HG02759 (cell line): ENCODE data around the gene FOSL2.

ENCODE experiments used
- ATAC-seq: cut with Tn5 transposase; IDR thresholded peaks from one replicate; pipeline ENCODE4 v1.9.1; 2021; ENCODE audit warnings: mild to moderate bottlenecking, moderate library complexity; ENCODE audit not compliant: unreplicated experiment

Gene FOSL2

DNA sequence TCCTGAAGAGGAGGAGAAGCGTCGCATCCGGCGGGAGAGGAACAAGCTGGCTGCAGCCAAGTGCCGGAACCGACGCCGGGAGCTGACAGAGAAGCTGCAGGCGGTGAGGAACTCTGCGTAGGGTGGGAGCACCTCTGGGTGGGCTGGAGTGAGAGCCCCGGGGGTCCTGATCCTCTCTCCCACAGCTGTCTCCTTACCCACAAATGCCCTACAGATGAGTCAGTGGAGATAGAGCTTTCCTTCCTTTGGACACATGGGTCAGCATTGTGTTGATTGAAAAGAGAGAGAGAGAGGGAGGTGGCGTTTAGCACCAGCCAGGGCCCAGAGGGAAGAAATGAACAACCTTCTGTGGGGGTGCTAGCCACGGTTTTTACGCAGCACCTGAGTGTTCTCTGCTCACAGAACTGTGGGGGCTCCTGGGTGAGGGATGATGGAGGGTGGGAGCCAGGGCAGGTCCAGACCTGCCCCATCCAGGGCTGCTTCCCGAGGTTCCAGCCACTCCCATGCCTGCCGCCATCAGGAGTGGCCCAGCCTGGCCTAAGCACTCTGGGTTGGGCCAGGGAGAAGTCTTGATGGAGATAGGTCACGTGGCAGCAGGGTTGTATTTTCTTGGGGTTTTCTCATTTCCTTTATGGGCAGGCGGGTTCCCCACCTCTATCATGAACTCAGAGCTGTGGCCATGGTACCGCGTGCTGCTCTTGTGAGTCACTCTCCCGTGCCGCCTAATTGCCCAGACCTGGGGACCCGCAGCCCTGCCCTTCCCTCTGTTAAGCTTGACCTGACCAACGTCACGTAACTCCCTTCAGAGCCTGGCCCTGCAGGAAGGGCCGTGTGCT lies 16.3 kb downstream of the FOSL2 start:
- ATAC-seq, result peak; percentile 64

DNA sequence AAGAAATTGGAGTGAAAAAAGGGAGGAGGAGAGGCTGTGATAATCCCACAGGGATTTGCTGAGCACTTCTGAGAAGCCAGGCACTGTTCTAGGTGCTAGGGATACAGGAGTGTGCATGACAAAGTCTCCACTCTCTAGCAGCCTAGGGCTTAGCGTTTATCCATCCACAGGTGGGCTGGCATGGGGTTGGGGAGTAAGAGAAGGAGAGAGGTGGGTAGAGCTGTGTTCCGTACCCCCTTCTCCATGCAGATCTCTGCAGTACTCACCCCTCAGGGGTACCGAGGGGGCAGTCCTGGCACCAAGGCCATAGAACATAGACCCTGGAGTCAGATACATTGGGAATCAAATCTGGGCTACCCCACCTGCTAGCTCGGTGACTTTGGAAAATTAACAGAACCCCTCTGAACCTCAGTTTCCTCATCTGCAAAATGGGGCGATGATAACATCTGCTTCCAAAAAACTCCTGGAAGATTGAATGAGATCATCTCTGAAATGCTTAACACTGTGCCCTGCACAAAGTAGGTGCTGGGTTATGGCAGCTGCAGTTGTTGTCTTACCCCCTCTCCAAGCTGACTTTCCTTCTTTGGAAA lies 18.6 kb downstream of the FOSL2 start:
- ATAC-seq, result no peak

DNA sequence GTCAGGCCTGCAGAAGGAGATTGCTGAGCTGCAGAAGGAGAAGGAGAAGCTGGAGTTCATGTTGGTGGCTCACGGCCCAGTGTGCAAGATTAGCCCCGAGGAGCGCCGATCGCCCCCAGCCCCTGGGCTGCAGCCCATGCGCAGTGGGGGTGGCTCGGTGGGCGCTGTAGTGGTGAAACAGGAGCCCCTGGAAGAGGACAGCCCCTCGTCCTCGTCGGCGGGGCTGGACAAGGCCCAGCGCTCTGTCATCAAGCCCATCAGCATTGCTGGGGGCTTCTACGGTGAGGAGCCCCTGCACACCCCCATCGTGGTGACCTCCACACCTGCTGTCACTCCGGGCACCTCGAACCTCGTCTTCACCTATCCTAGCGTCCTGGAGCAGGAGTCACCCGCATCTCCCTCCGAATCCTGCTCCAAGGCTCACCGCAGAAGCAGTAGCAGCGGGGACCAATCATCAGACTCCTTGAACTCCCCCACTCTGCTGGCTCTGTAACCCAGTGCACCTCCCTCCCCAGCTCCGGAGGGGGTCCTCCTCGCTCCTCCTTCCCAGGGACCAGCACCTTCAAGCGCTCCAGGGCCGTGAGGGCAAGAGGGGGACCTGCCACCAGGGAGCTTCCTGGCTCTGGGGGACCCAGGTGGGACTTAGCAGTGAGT lies 19.4 kb downstream of the FOSL2 start:
- ATAC-seq, result no peak

DNA sequence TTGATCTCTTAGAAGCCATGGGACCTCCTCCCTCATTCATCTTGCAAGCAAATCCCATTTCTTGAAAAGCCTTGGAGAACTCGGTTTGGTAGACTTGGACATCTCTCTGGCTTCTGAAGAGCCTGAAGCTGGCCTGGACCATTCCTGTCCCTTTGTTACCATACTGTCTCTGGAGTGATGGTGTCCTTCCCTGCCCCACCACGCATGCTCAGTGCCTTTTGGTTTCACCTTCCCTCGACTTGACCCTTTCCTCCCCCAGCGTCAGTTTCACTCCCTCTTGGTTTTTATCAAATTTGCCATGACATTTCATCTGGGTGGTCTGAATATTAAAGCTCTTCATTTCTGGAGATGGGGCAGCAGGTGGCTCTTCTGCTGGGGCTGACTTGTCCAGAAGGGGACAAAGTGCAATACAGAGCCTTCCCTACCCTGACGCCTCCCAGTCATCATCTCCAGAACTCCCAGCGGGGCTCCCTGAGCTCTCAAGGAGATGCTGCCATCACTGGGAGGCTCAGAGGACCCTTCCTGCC lies 20.0 kb downstream of the FOSL2 start:
- ATAC-seq, result no peak

DNA sequence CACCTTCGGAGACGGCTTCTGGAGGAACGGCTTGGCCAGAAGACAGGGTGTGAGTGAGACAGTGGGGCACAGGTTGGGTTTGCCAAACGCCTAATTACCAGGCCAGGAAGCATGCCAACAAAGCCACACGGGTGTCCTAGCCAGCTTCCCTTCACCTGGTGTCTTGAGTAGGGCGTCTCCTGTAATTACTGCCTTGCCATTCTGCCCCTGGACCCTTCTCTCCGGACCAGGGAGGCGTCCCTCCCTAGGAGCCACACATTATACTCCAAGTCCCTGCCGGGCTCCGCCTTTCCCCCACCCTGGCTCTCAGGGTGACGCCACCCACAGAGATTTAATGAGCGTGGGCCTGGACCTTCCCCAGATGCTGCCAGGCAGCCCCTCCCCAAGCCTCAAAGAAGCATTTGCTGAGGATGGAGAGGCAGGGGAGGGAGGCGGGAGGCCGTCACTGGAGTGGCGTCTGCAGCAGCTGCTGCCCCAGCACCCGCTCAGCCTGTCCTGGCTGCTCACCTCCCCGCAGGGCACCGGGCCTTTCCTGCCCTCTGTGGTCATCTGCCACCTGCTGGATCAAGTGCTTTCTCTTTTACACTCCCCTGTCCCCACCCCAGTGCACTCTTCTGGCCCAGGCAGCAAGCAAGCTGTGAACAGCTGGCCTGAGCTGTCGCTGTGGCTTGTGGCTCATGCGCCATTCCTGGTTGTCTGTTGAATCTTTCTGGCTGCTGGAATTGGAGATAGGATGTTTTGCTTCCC lies 20.7 kb downstream of the FOSL2 start:
- ATAC-seq, result no peak

DNA sequence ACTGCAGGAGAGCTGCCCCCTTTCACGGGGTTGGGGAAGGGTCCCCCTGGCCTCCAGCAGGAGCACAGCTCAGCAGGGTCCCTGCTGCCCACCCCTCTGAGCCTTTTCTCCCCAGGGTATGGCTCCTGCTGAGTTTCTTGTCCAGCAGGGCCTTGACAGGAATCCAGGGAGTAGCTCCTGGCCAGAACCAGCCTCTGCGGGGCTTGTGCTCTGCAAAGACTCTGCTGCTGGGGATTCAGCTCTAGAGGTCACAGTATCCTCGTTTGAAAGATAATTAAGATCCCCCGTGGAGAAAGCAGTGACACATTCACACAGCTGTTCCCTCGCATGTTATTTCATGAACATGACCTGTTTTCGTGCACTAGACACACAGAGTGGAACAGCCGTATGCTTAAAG lies 21.2 kb downstream of the FOSL2 start:
- ATAC-seq, result no peak

DNA sequence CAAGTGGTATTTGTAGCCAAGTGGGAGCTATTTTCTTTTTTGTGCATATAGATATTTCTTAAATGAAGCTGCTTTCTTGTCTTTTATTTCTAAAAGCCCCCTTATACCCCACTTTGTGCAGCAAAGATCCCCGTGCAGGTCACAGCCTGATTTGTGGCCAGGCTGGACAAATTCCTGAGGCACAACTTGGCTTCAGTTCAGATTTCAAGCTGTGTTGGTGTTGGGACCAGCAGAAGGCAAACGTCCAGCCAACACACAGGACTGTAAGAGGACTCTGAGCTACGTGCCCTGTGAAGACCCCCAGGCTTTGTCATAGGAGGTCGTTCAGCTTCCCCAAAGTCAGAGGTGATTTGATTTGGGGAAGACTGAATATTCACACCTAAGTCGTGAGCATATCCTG lies 21.9 kb downstream of the FOSL2 start:
- ATAC-seq, result no peak

DNA sequence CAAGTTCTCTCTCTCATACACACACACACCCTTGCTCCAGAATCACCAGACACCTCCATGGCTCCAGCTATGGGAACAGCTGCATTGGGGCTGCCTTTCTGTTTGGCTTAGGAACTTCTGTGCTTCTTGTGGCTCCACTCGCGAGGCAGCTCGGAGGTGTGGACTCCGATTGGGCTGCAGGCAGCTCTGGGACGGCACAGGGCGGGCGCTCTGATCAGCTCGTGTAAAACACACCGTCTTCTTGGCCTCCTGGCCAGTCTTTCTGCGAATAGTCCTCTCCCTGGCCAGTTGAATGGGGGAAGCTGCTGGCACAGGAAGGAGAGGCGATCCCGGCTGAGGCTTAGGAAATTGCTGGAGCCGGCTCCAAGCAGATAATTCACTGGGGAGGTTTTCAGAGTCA lies 22.4 kb downstream of the FOSL2 start:
- no peak for ATAC-seq

DNA sequence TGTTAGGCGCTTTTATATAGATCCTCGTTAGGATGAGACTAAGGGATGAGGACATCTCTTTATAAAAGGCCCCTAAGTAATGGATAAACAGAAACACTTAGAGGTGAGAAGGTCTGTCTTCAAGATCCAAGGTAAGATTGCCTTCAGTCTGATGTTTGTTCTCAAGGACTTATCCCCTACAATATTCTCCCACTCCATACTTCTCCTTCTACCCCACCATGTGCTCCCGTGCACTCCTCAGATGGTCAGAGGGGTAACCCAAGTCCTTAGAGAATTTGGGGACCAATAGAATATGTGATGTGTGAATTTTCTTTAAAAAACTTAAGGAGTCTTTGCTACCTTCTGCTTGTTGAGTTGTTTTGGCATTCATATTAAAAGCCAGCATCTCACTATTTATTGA lies 23.1 kb downstream of the FOSL2 start:
- no peak for ATAC-seq

DNA sequence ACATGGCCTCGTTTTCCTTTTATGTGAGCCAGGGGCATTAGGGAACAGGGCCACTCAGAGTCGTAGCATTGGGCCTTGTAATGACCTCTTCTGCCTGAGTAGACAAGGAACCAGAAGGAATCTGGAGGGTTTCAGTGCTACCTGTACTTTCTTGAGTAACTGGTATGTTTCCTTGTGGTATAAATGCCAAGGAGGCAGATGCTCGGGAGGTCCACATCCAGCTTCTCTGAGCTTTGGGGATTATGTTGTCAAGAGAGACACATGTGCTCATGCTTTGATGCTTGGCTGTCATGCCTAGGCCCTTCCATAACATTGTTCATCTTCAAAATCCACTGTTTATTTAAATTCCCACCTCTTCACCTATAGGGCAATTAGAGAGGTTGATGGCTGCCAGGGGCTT lies 26.3 kb downstream of the FOSL2 start:
- no peak for ATAC-seq

DNA sequence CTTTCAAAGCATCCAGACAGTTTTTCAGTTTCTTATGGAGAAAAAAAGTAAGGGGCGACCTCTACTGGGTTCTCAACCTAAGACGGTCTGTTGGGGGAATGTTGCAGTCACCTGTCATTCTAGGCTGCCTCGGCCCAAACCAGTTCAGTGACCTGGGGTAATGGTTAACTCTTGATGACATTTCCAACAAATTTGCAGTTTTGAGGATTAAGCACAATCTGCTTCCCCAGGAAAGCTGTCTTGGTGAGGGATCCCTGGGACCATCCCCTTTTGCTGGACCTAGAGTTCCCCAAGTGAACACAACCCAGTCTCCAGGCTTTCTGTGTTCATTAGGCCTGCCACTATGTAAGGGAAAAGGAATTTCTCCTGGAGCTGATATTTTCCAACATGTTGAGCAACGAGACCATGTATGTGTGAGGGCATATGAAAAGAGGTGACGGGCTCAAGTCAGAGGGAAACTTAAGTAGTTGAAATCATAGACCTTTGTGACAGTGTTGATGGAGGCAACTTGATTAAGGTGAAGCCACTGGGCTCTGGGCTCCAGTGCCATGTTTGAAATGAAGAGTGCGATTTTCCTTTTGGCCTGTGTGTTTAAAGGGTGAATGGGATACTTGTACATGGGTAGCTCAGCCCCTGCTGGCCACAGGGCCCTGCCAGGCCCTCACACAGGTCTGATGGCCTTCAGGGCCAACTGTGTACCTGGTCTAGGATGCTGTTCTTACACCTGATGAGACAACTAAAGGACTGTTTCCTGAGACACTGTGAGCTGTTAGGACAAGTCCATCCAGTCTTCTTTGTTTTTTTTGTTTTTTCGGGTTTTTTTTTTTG lies 27.0 kb downstream of the FOSL2 start:
- ATAC-seq, result no peak

DNA sequence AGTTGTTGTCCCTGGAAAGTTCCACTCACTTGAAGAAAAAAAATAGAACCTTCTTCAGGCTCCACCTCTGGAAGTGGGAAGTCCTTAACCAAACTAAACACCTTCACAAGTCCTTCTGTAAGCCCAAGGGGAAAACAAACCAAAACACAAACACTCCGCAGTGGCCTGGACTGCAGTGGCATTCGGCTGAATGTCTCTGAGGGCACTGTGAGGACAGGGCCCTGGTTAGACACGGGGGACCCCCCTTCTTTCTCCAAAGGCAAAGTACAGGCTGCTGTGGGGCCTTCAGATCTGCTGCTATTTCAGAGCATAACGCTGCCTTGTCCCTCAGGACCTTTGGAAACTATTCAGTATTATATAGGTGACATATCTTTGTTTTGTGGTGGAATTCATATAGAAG lies 28.1 kb downstream of the FOSL2 start:
- ATAC-seq, result no peak

DNA sequence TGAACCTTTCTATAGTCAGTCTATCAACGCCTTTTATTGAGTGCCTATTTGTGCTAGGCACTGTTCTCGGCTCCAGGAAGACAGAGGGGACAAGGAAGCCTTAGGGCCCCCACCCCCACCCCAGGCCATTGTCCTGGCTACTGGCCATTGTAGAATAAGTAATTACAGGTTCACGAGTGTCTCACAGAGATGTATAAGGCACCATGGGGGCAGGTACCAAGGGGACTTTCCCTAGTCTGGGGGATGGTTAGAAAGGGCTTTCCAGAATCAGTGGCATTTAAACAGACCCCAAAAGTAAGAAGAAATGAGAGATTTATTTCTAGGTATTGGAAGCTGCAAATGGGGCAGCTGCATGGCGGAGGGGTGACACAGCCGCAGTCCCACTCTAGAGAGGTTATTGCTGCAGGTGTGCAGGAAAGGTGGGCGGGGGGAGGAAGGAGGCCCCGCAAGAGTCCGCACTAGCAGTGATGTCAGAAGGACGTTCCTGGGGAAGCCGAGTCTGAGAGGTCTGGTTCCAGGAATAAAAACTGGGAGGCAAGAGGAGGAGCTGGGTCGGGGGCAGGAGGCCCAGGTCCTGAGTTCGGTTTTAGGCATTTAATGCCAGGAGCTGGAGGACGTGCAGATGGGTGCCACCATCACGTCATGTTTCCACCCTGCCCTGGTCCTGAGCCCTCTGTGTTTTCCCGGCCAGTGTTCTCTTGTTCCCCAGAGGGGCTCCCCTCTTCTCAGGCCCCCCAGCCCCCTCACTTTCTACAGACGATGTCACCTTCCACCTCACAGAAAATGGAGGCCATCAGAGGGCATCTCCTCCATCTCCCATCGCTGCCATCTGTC lies 30.5 kb downstream of the FOSL2 start:
- ATAC-seq, result no peak

DNA sequence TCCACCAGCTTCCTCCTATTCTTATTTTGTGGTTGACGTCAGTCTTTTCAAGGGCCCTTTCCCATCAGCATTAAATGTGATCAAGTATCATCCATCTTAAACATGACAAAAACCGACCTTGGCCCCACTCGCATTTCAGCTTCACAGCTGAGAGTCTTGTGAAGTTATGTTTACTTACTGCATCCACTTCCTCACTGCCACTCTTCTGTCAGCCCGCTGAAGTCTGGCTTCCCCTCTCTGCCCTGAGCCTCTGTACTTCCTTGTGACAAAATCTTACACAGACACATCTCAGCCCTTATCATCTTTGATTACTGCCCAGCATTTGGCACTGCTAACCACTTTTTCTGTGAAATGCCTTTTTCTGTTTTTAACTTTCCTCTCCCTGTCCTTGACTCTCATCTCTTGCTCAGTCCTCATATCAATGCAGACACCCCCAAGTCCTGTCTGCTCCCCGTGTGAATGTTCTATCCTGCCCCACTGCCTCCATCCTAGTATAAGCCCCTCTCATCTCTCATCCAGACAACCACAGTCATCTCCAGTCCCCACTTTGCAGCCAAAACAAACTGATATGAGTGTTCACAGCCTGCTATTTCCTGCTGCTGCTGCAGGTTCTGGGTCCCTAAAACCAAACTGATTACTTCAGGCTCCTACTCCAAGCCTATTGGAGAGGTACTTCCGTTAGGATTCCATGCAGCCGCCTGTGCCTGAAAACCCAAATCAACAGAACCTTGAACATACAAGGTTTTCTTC lies 31.4 kb downstream of the FOSL2 start:
- ATAC-seq, result no peak

DNA sequence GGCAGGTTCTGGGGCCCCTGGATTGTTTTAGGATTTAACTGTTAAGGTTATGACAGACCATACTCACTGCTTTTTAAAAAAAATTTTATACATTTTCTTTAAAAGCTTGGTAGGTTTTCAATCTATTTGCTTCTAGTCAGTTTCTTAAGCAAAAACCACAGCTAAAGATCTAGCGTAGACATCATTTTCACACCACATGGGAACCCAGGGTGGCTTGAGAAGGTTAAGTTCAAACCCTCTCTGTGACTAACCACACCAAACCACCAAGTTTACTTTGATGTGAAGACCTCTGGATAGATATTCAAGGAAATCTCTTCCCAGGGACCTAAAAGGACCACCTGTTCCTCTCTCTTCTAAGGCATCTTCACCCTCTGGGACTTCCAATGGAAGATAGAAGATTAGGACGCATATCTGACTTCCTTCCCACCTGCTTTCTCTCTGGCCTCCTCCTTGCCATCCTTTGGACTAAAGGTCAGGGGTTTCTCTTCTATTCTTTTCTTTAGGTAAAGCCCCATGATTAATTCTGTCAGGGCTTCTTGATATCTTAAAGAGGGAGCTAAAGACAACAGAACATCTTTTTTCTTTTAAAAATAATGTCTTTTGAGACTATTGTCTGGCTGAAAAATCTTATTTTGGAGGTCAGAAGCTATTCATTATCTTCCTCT lies 32.3 kb downstream of the FOSL2 start:
- ATAC-seq, result no peak

DNA sequence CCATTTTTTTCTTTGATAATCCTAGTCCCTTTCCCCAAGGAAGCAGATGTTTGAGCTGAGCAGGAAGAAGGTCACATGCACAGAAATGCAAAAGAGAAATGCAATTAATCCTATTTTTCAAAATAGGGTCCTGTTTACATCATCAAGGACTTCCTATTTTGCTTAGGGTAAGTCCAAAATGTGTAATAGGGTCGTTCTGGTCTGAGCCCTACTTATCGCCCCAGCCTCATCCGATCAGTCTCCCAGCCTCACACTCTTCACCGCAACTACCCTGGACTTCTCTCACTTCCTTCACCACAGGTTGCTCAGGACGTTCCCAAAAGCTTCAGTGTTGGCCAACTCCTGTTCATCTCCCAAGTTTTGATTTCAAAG lies 32.8 kb downstream of the FOSL2 start:
- no peak for ATAC-seq

DNA sequence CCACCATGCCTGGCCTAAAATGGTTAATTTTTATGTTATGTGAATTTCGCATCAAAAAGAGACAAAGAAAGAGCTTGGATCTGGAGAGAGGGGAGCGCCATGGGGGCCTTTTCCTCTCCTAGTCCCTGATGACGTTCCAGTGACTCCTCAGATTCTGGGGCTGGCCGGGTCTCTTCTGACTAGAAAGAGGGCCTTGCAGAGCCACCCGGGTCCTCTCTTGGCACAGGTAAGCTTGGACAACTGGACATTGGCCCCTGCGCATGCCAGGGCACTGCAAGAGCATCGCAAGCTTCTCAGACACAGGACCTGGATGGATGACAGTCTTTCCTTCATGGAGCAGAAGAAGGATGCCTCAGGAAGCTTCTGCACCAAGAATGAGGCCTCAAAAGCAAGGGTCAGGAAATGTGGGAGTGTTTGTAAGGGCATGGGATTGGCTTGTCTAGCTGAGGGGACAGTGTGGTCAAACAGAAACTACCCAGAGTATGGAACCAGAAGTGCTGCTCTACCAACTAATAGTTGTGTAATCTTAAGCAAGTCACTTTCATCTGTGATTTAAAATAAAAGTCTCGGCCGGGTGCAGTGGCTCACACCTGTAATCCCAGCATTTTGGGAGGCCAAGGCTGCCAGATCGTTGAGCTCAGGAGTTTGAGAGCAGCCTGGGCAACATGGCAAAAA lies 35.2 kb downstream of the FOSL2 start:
- ATAC-seq, result no peak

DNA sequence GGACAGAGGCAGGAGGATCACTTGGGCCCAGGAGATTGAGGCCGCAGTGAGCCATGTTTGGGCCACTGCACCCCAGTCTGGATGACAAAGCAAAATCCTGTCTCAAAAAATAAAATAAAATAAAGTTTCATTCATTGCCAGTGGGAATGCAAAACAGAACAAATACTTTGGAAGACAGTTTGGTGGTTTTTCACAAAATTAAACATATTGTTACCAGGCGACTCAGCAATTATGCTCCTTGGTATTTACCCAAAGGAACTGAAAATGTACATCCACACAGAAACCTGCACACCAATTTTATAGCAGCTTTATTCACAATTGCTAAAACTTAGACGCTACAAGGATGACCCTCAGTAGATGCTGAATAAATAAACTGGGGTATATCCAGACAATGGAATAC lies 35.8 kb downstream of the FOSL2 start:
- ATAC-seq, result no peak
